Retinal pigment epithelial cell (primary cell): Measurements from ENCODE around the gene TIGAR.

Experiments used
- DNase-seq: peaks from one replicate; pipeline ENCODE4 v3.0.0-alpha.2; 2010; ENCODE audit warnings: low read depth
- H3K4me3 ChIP-seq: 2 replicates; pipeline ENCODE4 v1.5.1; 2011; ENCODE audit warnings: mild to moderate bottlenecking, low read length, control low read depth, moderate library complexity
- TF ChIP-seq, protein P1 (sequence below): conservative IDR thresholded peaks from 2 replicates; pipeline ENCODE4 v1.5.1; 2011; ENCODE audit warnings: low read depth, low read length, control low read depth, inconsistent platforms

Gene TIGAR

DNA sequence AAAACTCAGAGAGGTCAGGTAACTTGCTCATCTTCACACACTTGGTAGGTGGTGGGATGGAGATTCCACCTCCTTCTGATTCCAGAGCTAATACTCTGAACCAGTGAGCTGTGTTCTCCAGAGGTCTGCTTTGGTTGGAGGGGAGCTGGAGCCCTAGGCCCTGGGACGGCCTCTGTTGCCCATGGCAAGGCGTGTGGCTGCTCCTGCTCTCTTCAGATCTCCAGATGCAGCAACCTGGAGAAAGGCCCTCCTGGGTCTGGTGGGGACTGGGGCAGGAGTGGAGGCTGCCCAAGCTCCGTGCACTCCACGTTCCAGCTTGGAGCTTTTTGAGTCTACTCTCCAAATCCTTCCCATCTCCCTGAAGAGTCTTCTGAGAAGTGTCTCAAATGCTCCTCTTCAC, 36.7 kb upstream of the TIGAR start:
- no peak overlapping the region for H3K4me3 ChIP-seq
- DNase-seq: no peak
- TF ChIP-seq, protein P1, sequence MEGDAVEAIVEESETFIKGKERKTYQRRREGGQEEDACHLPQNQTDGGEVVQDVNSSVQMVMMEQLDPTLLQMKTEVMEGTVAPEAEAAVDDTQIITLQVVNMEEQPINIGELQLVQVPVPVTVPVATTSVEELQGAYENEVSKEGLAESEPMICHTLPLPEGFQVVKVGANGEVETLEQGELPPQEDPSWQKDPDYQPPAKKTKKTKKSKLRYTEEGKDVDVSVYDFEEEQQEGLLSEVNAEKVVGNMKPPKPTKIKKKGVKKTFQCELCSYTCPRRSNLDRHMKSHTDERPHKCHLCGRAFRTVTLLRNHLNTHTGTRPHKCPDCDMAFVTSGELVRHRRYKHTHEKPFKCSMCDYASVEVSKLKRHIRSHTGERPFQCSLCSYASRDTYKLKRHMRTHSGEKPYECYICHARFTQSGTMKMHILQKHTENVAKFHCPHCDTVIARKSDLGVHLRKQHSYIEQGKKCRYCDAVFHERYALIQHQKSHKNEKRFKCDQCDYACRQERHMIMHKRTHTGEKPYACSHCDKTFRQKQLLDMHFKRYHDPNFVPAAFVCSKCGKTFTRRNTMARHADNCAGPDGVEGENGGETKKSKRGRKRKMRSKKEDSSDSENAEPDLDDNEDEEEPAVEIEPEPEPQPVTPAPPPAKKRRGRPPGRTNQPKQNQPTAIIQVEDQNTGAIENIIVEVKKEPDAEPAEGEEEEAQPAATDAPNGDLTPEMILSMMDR: no peak

- H3K4me3 ChIP-seq: no peak overlapping the region
- DNase-seq: no peak
- TF ChIP-seq, protein P1: no peak
These were observed 35.9 kb upstream of the TIGAR start for GRCh38 chr12:4285070-4285469.

GRCh38 chr12:4286228-4286627, 34.8 kb upstream of the TIGAR start:
- no peak overlapping the region for H3K4me3 ChIP-seq
- no peak for DNase-seq
- TF ChIP-seq, protein P1: no peak

- no peak for DNase-seq
- TF ChIP-seq, protein P1: no peak
- H3K4me3 ChIP-seq: no peak overlapping the region
These were observed 34.2 kb upstream of the TIGAR start for GRCh38 chr12:4286771-4287317.

- H3K4me3 ChIP-seq: no peak overlapping the region
- TF ChIP-seq, protein P1: no peak
- DNase-seq: no peak
These were observed 33.4 kb upstream of the TIGAR start for GRCh38 chr12:4287325-4288211.

GRCh38 chr12:4288296-4289131, 32.5 kb upstream of the TIGAR start:
- no peak for DNase-seq
- TF ChIP-seq, protein P1: no peak
- H3K4me3 ChIP-seq: no peak overlapping the region
